Endothelial cell of umbilical vein (primary cell): ENCODE data around the gene RCOR1. TPM values are rescaled to one million over a fixed set of nuclear protein-coding genes. Genes with fewer than 3 reads are reported as not detected.

Experiments used
- BruUV-seq: library from RNA; stranded (reverse); fragments of 400-500 nt; replicated peaks from 2 replicates; lab custom pipeline; 2021; lab: Mats Ljungman, UMichigan
- CTCF ChIA-PET: fragments of 300-600, 350-600 bp; sonication (Branson Sonifier 250); formaldehyde crosslinking; loops from one replicate; lab custom pipeline; 2021; ENCODE audit warnings: antibody characterized with exemption, inconsistent platforms; lab: Charles Lee
- POLR2A ChIA-PET: fragments of 300-600, 350-600 bp; sonication (Branson Sonifier 250); formaldehyde crosslinking; loops from one replicate; lab custom pipeline; 2021; ENCODE audit warnings: antibody characterized with exemption, inconsistent platforms; lab: Charles Lee
- DNase-seq: peaks from one replicate; pipeline ENCODE4 v3.0.0-alpha.2; 2011; ENCODE audit warnings: low read depth, low spot score
- FAIRE-seq: peaks from 2 replicates; lab custom pipeline; 2011; peaks lifted over from hg19 to GRCh38; lab: Jason Lieb, UNC
- H2AFZ ChIP-seq: 2 replicates; pipeline ENCODE4 v1.6.0; 2012; ENCODE audit warnings: low read depth, low read length, control low read depth, inconsistent platforms
- H3K27ac ChIP-seq: 2 replicates; pipeline ENCODE4 v1.5.1; 2011; ENCODE audit warnings: low read depth, mild to moderate bottlenecking, control low read depth, low read length, moderate library complexity; ENCODE audit not compliant: insufficient read depth
- H3K27me3 ChIP-seq, 2 experiments: 2 replicates each; pipeline versions ENCODE4 v1.6.0 to v1.6.1; 2011; ENCODE audit warnings: low read length in 2 of 2, mixed read lengths in 1 of 2; ENCODE audit not compliant: control insufficient read depth in 2 of 2, insufficient read depth in 2 of 2
- H3K36me3 ChIP-seq, 2 experiments: 2 replicates in 1 of 2; 3 replicates in 1 of 2; pipeline ENCODE4 v1.5.1; 2011; ENCODE audit warnings: low read length in 2 of 2, mild to moderate bottlenecking in 1 of 2, moderate library complexity in 1 of 2; ENCODE audit not compliant: control insufficient read depth in 2 of 2, insufficient read depth in 2 of 2; ENCODE audit errors: extremely low read depth in 1 of 2
- H3K4me1 ChIP-seq: 3 replicates; pipeline ENCODE4 v1.5.1; 2011; ENCODE audit warnings: mild to moderate bottlenecking, low read length; ENCODE audit not compliant: control insufficient read depth, insufficient read depth; ENCODE audit errors: extremely low read depth
- H3K4me2 ChIP-seq: 2 replicates; pipeline ENCODE4 v1.6.1; 2011; ENCODE audit warnings: low read length, control low read depth, mixed read lengths; ENCODE audit not compliant: insufficient read depth
- H3K4me3 ChIP-seq, 3 experiments: fragments of 200-600 bp in 1 of 3; sonication (generic), shearing (Covaris generic) in 1 of 3; replicated peaks in 1 of 3; 2 replicates each; pipeline ENCODE4 v1.5.1; 2011 to 2016; ENCODE audit warnings: control low read depth in 3 of 3, low read length in 3 of 3, mild to moderate bottlenecking in 2 of 3, inconsistent platforms in 1 of 3, low read depth in 1 of 3, moderate library complexity in 1 of 3; ENCODE audit not compliant: insufficient read depth in 1 of 3
- H3K79me2 ChIP-seq: 2 replicates; pipeline ENCODE4 v1.6.0; 2012; ENCODE audit warnings: low read length, inconsistent platforms; ENCODE audit not compliant: control insufficient read depth, insufficient read depth
- H3K9ac ChIP-seq: replicated peaks from 2 replicates; pipeline ENCODE3; 2011; ENCODE audit warnings: low read length, control low read depth; ENCODE audit not compliant: insufficient read depth; ENCODE audit errors: extremely low read depth
- H3K9me1 ChIP-seq: replicated peaks from 3 replicates; pipeline ENCODE4 v1.6.0; 2011; ENCODE audit warnings: mild to moderate bottlenecking, low read length; ENCODE audit not compliant: control insufficient read depth, insufficient read depth; ENCODE audit errors: extremely low read depth
- H3K9me3 ChIP-seq: replicated peaks from 2 replicates; pipeline ENCODE4 v1.5.1; 2012; ENCODE audit warnings: low read length, inconsistent platforms; ENCODE audit not compliant: control insufficient read depth, insufficient read depth
- H4K20me1 ChIP-seq: replicated peaks from 2 replicates; pipeline ENCODE3; 2011; ENCODE audit warnings: mild to moderate bottlenecking, low read length; ENCODE audit not compliant: control insufficient read depth, insufficient read depth; ENCODE audit errors: extremely low read depth
- EZH2 ChIP-seq: IDR thresholded peaks from 2 replicates; pipeline ENCODE4 v1.6.1; 2012; ENCODE audit warnings: borderline replicate concordance, low read depth, mild to moderate bottlenecking, moderate library complexity, low read length, inconsistent platforms; ENCODE audit not compliant: severe bottlenecking
- GATA2 ChIP-seq: IDR thresholded peaks from 2 replicates; pipeline ENCODE4 v1.7.0; 2011; ENCODE audit warnings: low read depth, mild to moderate bottlenecking, moderate library complexity, mixed read lengths, low read length; ENCODE audit not compliant: insufficient read length, insufficient read depth
- JUN ChIP-seq: IDR thresholded peaks from 2 replicates; pipeline ENCODE4 v1.6.1; 2011; ENCODE audit warnings: borderline replicate concordance, low read depth; ENCODE audit not compliant: insufficient read length, insufficient read depth
- POLR2A ChIP-seq: IDR thresholded peaks from 2 replicates; pipeline ENCODE4 v1.6.1; 2012; ENCODE audit warnings: low read depth, mild to moderate bottlenecking, control low read depth, low read length
- POLR2AphosphoS5 ChIP-seq: IDR thresholded peaks from 2 replicates; pipeline ENCODE4 v1.6.1; 2012; ENCODE audit warnings: low read depth, mild to moderate bottlenecking, control low read depth, low read length, moderate library complexity; ENCODE audit not compliant: insufficient read depth
- dilution Hi-C: fragments of 300-500 bp; cut with MboI; formaldehyde crosslinking; loops from one replicate; pipeline ENCODE4 v1.15.0; 2019; ENCODE audit warnings: low sequenced_read_pairs; ENCODE audit not compliant: extremely low pct_ligation_motif_present
- intact Hi-C: fragments of 100-400 bp; cut with micrococcal nuclease; formaldehyde crosslinking; loops from one replicate; pipeline ENCODE4 v1.10.0; 2022
- polyA plus RNA-seq, 4 experiments: library from polyadenylated mRNA; depleted of rRNA in 3 of 4; stranded (reverse) in 3 of 4; unstranded in 1 of 4; fragments of >200 nt; gene quantifications; 2 replicates each; pipeline versions ENCODE4 v1.2.1 to v1.2.3, GENCODE V29; 2011 to 2012; ENCODE audit warnings: missing spikeins in 1 of 4
- total RNA-seq: library from RNA; stranded (reverse); gene quantifications from 2 replicates; pipeline ENCODE4 v1.2.3, GENCODE V29; 2021

Gene RCOR1
- total and polyA plus RNA-seq, 2 donors (not counting 3 experiments of a cell fraction or from before 2014, with no cell fraction given), result 15.6 to 32.2 TPM

GRCh38 chr14:102584871-102585869, 7.3 kb upstream of the RCOR1 start:
- H3K4me3 ChIP-seq, result no peak overlapping the region
- BruUV-seq, result TSS peak; percentile 79
- POLR2A ChIA-PET, result interaction anchor here (1.0 kb wide), 1 partner anchor 12 kb away, joined by 4 read pairs; no protein-coding TSS in a partner anchor
- peak; percentile 53 for DNase-seq
- CTCF ChIA-PET, result interaction anchor here (0.6 to 2.5 kb wide), 6 partner anchors 9 to 147 kb away, joined by 3 to 10 read pairs (median 5); no protein-coding TSS in a partner anchor
- TF ChIP-seq JUN, result no peak
- peak; percentile 70 for TF ChIP-seq POLR2A
- no peak for TF ChIP-seq EZH2
- TF ChIP-seq GATA2, result peak; percentile 68
- TF ChIP-seq POLR2AphosphoS5, result peak; percentile 71
- peak overlapping the region; percentile 50 for H3K9ac ChIP-seq
- peak; percentile 67 for FAIRE-seq
- dilution Hi-C loops (no loop called here), intact Hi-C loops (no loop called here)
- H3K36me3 ChIP-seq, result no peaks in the 10 kb centered on the region
- H3K9me1 ChIP-seq, result no peaks in the 10 kb centered on the region
- H3K4me2 ChIP-seq, result no peak overlapping the region
- H3K4me1 ChIP-seq, result peaks cover 12% of the 10 kb centered on the region
- no peaks in the 10 kb centered on the region for H3K79me2 ChIP-seq
- no peaks in the 10 kb centered on the region for H4K20me1 ChIP-seq
- H3K9me3 ChIP-seq, result no peaks in the 10 kb centered on the region
- peak overlapping the region; percentile 88 for H2AFZ ChIP-seq
- peak overlapping the region; percentile 65 for H3K27ac ChIP-seq
- no peaks in the 10 kb centered on the region for H3K27me3 ChIP-seq
